ENCODE results near the gene MAP1B.

- TF ChIP-seq, protein P1, sequence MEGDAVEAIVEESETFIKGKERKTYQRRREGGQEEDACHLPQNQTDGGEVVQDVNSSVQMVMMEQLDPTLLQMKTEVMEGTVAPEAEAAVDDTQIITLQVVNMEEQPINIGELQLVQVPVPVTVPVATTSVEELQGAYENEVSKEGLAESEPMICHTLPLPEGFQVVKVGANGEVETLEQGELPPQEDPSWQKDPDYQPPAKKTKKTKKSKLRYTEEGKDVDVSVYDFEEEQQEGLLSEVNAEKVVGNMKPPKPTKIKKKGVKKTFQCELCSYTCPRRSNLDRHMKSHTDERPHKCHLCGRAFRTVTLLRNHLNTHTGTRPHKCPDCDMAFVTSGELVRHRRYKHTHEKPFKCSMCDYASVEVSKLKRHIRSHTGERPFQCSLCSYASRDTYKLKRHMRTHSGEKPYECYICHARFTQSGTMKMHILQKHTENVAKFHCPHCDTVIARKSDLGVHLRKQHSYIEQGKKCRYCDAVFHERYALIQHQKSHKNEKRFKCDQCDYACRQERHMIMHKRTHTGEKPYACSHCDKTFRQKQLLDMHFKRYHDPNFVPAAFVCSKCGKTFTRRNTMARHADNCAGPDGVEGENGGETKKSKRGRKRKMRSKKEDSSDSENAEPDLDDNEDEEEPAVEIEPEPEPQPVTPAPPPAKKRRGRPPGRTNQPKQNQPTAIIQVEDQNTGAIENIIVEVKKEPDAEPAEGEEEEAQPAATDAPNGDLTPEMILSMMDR (IDR thresholded peaks at IDR 0.05), result no peak
- TF ChIP-seq POLR2A (IDR thresholded peaks at IDR 0.05), result no peak
These were observed 113.8 kb downstream of the MAP1B start for GRCh38 chr5:72221099-72221498.
